Mesenchymal stem cell (in vitro differentiated cells and primary cell): ENCODE data around the gene PBX4.

ENCODE experiments used
- DNase-seq: peaks from one replicate; pipeline ENCODE4 v3.0.0-alpha.2; 2013
- H2AFZ ChIP-seq: one replicate; pipeline ENCODE4 v1.6.1; 2013; ENCODE audit warnings: low read depth, mild to moderate bottlenecking, control low read depth, inconsistent platforms, low read length, moderate library complexity
- H2AK5ac ChIP-seq: 2 replicates; pipeline ENCODE4 v1.6.1; 2013; ENCODE audit warnings: low read length, moderate library complexity, mild to moderate bottlenecking, inconsistent platforms; ENCODE audit not compliant: severe bottlenecking
- H2BK120ac ChIP-seq: one replicate; pipeline ENCODE4 v1.6.1; 2013; ENCODE audit warnings: low read depth, mild to moderate bottlenecking, inconsistent platforms, low read length, moderate library complexity
- H2BK12ac ChIP-seq, 2 experiments: one replicate each; pipeline ENCODE4 v1.6.1; 2013; ENCODE audit warnings: inconsistent platforms in 2 of 2, low read length in 2 of 2, mild to moderate bottlenecking in 2 of 2, moderate library complexity in 2 of 2, control low read depth in 1 of 2
- H2BK15ac ChIP-seq: one replicate; pipeline ENCODE4 v1.6.1; 2013; ENCODE audit warnings: mild to moderate bottlenecking, low read depth, inconsistent platforms; ENCODE audit not compliant: poor library complexity, severe bottlenecking
- H2BK5ac ChIP-seq: 2 replicates; pipeline ENCODE4 v1.6.1; 2013; ENCODE audit warnings: low read depth, mild to moderate bottlenecking, low read length, control low read depth, inconsistent platforms; ENCODE audit not compliant: poor library complexity, severe bottlenecking
- H3K14ac ChIP-seq, 2 experiments: one replicate each; pipeline ENCODE4 v1.6.1; 2013; ENCODE audit warnings: inconsistent platforms in 2 of 2, low read length in 2 of 2, control low read depth in 1 of 2, mild to moderate bottlenecking in 1 of 2, moderate library complexity in 1 of 2
- H3K18ac ChIP-seq, 2 experiments: one replicate each; pipeline ENCODE4 v1.6.1; 2013; ENCODE audit warnings: inconsistent platforms in 2 of 2, low read length in 2 of 2, control low read depth in 1 of 2, low read depth in 1 of 2, mild to moderate bottlenecking in 1 of 2
- H3K23ac ChIP-seq, 2 experiments: one replicate each; pipeline ENCODE4 v1.6.1; 2013; ENCODE audit warnings: inconsistent platforms in 2 of 2, low read length in 2 of 2, mild to moderate bottlenecking in 2 of 2, moderate library complexity in 2 of 2, control low read depth in 1 of 2
- H3K27ac ChIP-seq: 2 replicates; pipeline ENCODE4 v1.5.1; 2013; ENCODE audit warnings: mild to moderate bottlenecking, moderate library complexity, low read length, control low read depth, inconsistent platforms; ENCODE audit not compliant: poor library complexity, severe bottlenecking
- H3K27me3 ChIP-seq, 2 experiments: 2 replicates each; pipeline versions ENCODE4 v1.6.1 to v1.7.0; 2013; ENCODE audit warnings: low read length in 2 of 2, mild to moderate bottlenecking in 2 of 2, moderate library complexity in 2 of 2, control low read depth in 1 of 2, inconsistent platforms in 1 of 2; ENCODE audit not compliant: control insufficient read depth in 1 of 2, insufficient read depth in 1 of 2
- H3K36me3 ChIP-seq, 2 experiments: 2 replicates each; pipeline versions ENCODE4 v1.6.1 to v1.7.0; 2013; ENCODE audit warnings: low read length in 2 of 2, control low read depth in 1 of 2, inconsistent platforms in 1 of 2, low read depth in 1 of 2, mild to moderate bottlenecking in 1 of 2; ENCODE audit not compliant: insufficient read depth in 2 of 2, control insufficient read depth in 1 of 2
- H3K4ac ChIP-seq, 2 experiments: one replicate each; pipeline ENCODE4 v1.6.1; 2013; ENCODE audit warnings: inconsistent platforms in 2 of 2, low read length in 2 of 2, mild to moderate bottlenecking in 2 of 2, moderate library complexity in 2 of 2, control low read depth in 1 of 2, low read depth in 1 of 2
- H3K4me1 ChIP-seq: 2 replicates; pipeline ENCODE4 v1.6.1; 2013; ENCODE audit warnings: low read depth, low read length, control low read depth; ENCODE audit not compliant: control insufficient read depth, insufficient read depth
- H3K4me2 ChIP-seq: 2 replicates; pipeline ENCODE4 v1.6.1; 2013; ENCODE audit warnings: low read length, mild to moderate bottlenecking, inconsistent platforms; ENCODE audit not compliant: poor library complexity, severe bottlenecking
- H3K4me3 ChIP-seq, 2 experiments: 2 replicates each; pipeline versions ENCODE4 v1.5.1 to v1.7.0; 2013; ENCODE audit warnings: low read length in 2 of 2, mild to moderate bottlenecking in 2 of 2, control low read depth in 1 of 2, low read depth in 1 of 2; ENCODE audit not compliant: insufficient read depth in 1 of 2
- H3K79me1 ChIP-seq: replicated peaks from 2 replicates; pipeline ENCODE4 v1.6.1; 2013; ENCODE audit warnings: mild to moderate bottlenecking, control low read depth, low read length, inconsistent platforms; ENCODE audit not compliant: poor library complexity, severe bottlenecking
- H3K9ac ChIP-seq: 2 replicates; pipeline ENCODE4 v1.7.0; 2013; ENCODE audit warnings: mild to moderate bottlenecking, low read length, moderate library complexity
- H3K9me3 ChIP-seq: 2 replicates; pipeline ENCODE4 v1.7.0; 2013; ENCODE audit warnings: mild to moderate bottlenecking, low read length; ENCODE audit not compliant: control insufficient read depth
- H4K8ac ChIP-seq: one replicate; pipeline ENCODE4 v1.6.1; 2013; ENCODE audit warnings: inconsistent platforms, mild to moderate bottlenecking, low read length, moderate library complexity
- H4K91ac ChIP-seq: one replicate; pipeline ENCODE4 v1.6.1; 2013; ENCODE audit warnings: mild to moderate bottlenecking, low read length, inconsistent platforms
- WGBS: methylation state at CpG from one replicate; pipeline ENCODE4 v1.1.7; 2013; ENCODE audit warnings: mixed read lengths; 5-methylcytosine and 5-hydroxymethylcytosine counted together

The PBX4 gene

GRCh38 chr19:19580418-19580817 is 38.1 kb downstream of the PBX4 start:
- no peak overlapping the region for H3K14ac ChIP-seq
- no peak overlapping the region for H3K4ac ChIP-seq
- H3K18ac ChIP-seq = no peak overlapping the region
- H3K9me3 ChIP-seq = no peaks in the 10 kb centered on the region
- H3K9ac ChIP-seq = no peak overlapping the region
- 94% methylated on average over 4 of the region's 4 CpGs for WGBS
- no peak for DNase-seq
- H3K4me2 ChIP-seq = no peak overlapping the region
- no peak overlapping the region for H3K4me3 ChIP-seq
- H4K91ac ChIP-seq = no peak overlapping the region
- no peak overlapping the region for H2AK5ac ChIP-seq
- H2BK15ac ChIP-seq = no peak overlapping the region
- no peak overlapping the region for H3K23ac ChIP-seq
- no peak overlapping the region for H2BK120ac ChIP-seq
- H3K27ac ChIP-seq = no peak overlapping the region
- H4K8ac ChIP-seq = no peak overlapping the region
- H2BK5ac ChIP-seq = no peak overlapping the region
- H2AFZ ChIP-seq = no peak overlapping the region
- H3K27me3 ChIP-seq = no peaks in the 10 kb centered on the region
- H3K36me3 ChIP-seq = no peaks in the 10 kb centered on the region
- peaks cover 2% of the 10 kb centered on the region for H3K4me1 ChIP-seq
- no peaks in the 10 kb centered on the region for H3K79me1 ChIP-seq
- H2BK12ac ChIP-seq = no peak overlapping the region

GRCh38 chr19:19579533-19580361 is 38.7 kb downstream of the PBX4 start:
- no peaks in the 10 kb centered on the region for H3K27me3 ChIP-seq
- H2BK120ac ChIP-seq = no peak overlapping the region
- H3K79me1 ChIP-seq = no peaks in the 10 kb centered on the region
- H3K18ac ChIP-seq = no peak overlapping the region
- no peak overlapping the region for H4K8ac ChIP-seq
- H3K4me3 ChIP-seq = no peak overlapping the region
- no peak overlapping the region for H3K27ac ChIP-seq
- H2AFZ ChIP-seq = no peak overlapping the region
- WGBS = 91% methylated on average over 25 of the region's 25 CpGs
- no peak for DNase-seq
- no peak overlapping the region for H2BK12ac ChIP-seq
- no peaks in the 10 kb centered on the region for H3K36me3 ChIP-seq
- H2BK15ac ChIP-seq = no peak overlapping the region
- no peaks in the 10 kb centered on the region for H3K9me3 ChIP-seq
- H3K4me2 ChIP-seq = no peak overlapping the region
- H3K14ac ChIP-seq = no peak overlapping the region
- no peak overlapping the region for H3K23ac ChIP-seq
- no peak overlapping the region for H2AK5ac ChIP-seq
- peaks cover 2% of the 10 kb centered on the region for H3K4me1 ChIP-seq
- no peak overlapping the region for H3K9ac ChIP-seq
- H2BK5ac ChIP-seq = no peak overlapping the region
- H4K91ac ChIP-seq = no peak overlapping the region
- no peak overlapping the region for H3K4ac ChIP-seq

GRCh38 chr19:19578252-19578651 is 40.2 kb downstream of the PBX4 start:
- H4K91ac ChIP-seq = no peak overlapping the region
- WGBS = 94% methylated on average over 6 of the region's 6 CpGs
- H3K4me3 ChIP-seq = no peak overlapping the region
- no peak overlapping the region for H2BK15ac ChIP-seq
- H3K9me3 ChIP-seq = no peaks in the 10 kb centered on the region
- no peak overlapping the region for H2BK5ac ChIP-seq
- H3K9ac ChIP-seq = no peak overlapping the region
- H2AFZ ChIP-seq = no peak overlapping the region
- DNase-seq = no peak
- H2BK120ac ChIP-seq = no peak overlapping the region
- no peak overlapping the region for H3K4me2 ChIP-seq
- H3K18ac ChIP-seq = no peak overlapping the region
- H3K14ac ChIP-seq = no peak overlapping the region
- H3K36me3 ChIP-seq = no peaks in the 10 kb centered on the region
- no peak overlapping the region for H3K4ac ChIP-seq
- no peak overlapping the region for H2AK5ac ChIP-seq
- no peak overlapping the region for H3K23ac ChIP-seq
- no peaks in the 10 kb centered on the region for H3K79me1 ChIP-seq
- H4K8ac ChIP-seq = no peak overlapping the region
- H2BK12ac ChIP-seq = no peak overlapping the region
- H3K4me1 ChIP-seq = peaks cover 2% of the 10 kb centered on the region
- H3K27me3 ChIP-seq = no peaks in the 10 kb centered on the region
- no peak overlapping the region for H3K27ac ChIP-seq

- Histone ChIP-seq H3K4me3 (no peak overlapping the region), H3K27ac (no peak overlapping the region), H3K4ac (no peak overlapping the region), H4K91ac (no peak overlapping the region), H3K27me3 (no peaks in the 10 kb centered on the region), H3K23ac (no peak overlapping the region), H2AK5ac (no peak overlapping the region), H3K18ac (no peak overlapping the region), H3K36me3 (no peaks in the 10 kb centered on the region), H4K8ac (no peak overlapping the region), H2BK120ac (no peak overlapping the region), H2BK15ac (no peak overlapping the region), H3K9ac (no peak overlapping the region), H3K9me3 (no peaks in the 10 kb centered on the region), H2BK12ac (no peak overlapping the region), H3K4me1 (no peaks in the 10 kb centered on the region), H2AFZ (no peak overlapping the region), H3K14ac (no peak overlapping the region), H3K4me2 (no peak overlapping the region), H2BK5ac (no peak overlapping the region), H3K79me1 (no peaks in the 10 kb centered on the region)
- no peak for DNase-seq
- 78% methylated on average over 6 of the region's 6 CpGs for WGBS
Measured at GRCh38 chr19:19575411-19575810, 43.1 kb downstream of the PBX4 start.
